Esophagus squamous epithelium (tissue), 4 donors: Measurements from ENCODE around the gene ZNF446.

Source experiments
- POLR2A ChIP-seq, 4 donors: fragments of 450-650 bp; IDR thresholded peaks; one replicate each; pipeline ENCODE4 v1.6.1; 2017; ENCODE audit warnings: antibody characterized with exemption in 4 of 4, mild to moderate bottlenecking in 4 of 4, moderate library complexity in 3 of 4
- TF ChIP-seq, protein P1 (sequence below), 6 experiments: fragments of 450-650 bp in 4 of 6; fragments of 200-600 bp in 2 of 6; sonication (generic) in 2 of 6; IDR thresholded peaks; one replicate each; pipeline ENCODE4 v1.5.1; 2016 to 2019; ENCODE audit warnings: antibody characterized with exemption in 6 of 6, mild to moderate bottlenecking in 4 of 6, moderate library complexity in 4 of 6

- TF ChIP-seq, protein P1, sequence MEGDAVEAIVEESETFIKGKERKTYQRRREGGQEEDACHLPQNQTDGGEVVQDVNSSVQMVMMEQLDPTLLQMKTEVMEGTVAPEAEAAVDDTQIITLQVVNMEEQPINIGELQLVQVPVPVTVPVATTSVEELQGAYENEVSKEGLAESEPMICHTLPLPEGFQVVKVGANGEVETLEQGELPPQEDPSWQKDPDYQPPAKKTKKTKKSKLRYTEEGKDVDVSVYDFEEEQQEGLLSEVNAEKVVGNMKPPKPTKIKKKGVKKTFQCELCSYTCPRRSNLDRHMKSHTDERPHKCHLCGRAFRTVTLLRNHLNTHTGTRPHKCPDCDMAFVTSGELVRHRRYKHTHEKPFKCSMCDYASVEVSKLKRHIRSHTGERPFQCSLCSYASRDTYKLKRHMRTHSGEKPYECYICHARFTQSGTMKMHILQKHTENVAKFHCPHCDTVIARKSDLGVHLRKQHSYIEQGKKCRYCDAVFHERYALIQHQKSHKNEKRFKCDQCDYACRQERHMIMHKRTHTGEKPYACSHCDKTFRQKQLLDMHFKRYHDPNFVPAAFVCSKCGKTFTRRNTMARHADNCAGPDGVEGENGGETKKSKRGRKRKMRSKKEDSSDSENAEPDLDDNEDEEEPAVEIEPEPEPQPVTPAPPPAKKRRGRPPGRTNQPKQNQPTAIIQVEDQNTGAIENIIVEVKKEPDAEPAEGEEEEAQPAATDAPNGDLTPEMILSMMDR (IDR thresholded peaks at IDR 0.05), result no peak
- TF ChIP-seq POLR2A (IDR thresholded peaks at IDR 0.05), result no peak
These were observed 4.3 kb downstream of the ZNF446 start for GRCh38 chr19:58480481-58480830.
